Suprapubic skin (tissue), 4 donors: Measurements from ENCODE around the gene MTF2. TPM values are rescaled to one million over a fixed set of nuclear protein-coding genes. Genes with fewer than 3 reads are reported as not detected.

Source experiments
- DNase-seq, 2 donors: peaks; one replicate each; pipeline ENCODE4 v3.0.0-alpha.2; 2019; ENCODE audit warnings: low spot score in 2 of 2
- H3K27ac ChIP-seq: fragments of 200-600 bp; sonication (generic); one replicate; pipeline ENCODE4 v1.5.1; 2019
- H3K27me3 ChIP-seq: fragments of 200-600 bp; sonication (generic); one replicate; pipeline ENCODE4 v1.5.1; 2019
- H3K36me3 ChIP-seq: fragments of 200-600 bp; sonication (generic); one replicate; pipeline ENCODE4 v1.5.1; 2019
- H3K4me1 ChIP-seq: fragments of 200-600 bp; sonication (generic); one replicate; pipeline ENCODE4 v1.5.1; 2019
- H3K4me3 ChIP-seq: fragments of 200-600 bp; sonication (generic); one replicate; pipeline ENCODE4 v1.5.1; 2019; ENCODE audit warnings: mild to moderate bottlenecking
- H3K9me3 ChIP-seq: fragments of 200-600 bp; sonication (generic); one replicate; pipeline ENCODE4 v1.5.1; 2019
- CTCF ChIP-seq, 2 donors: fragments of 200-600 bp in 1 of 2; fragments of 450-650 bp in 1 of 2; sonication (generic) in 1 of 2; IDR thresholded peaks; one replicate each; pipeline ENCODE4 v1.5.1; 2016 to 2019; ENCODE audit warnings: antibody characterized with exemption in 2 of 2, mild to moderate bottlenecking in 1 of 2, moderate library complexity in 1 of 2
- EP300 ChIP-seq: sonication (generic); formaldehyde crosslinking; IDR thresholded peaks from one replicate; pipeline ENCODE4 v1.6.1; 2017; ENCODE audit warnings: antibody characterized with exemption
- POLR2A ChIP-seq, 2 donors: fragments of 450-650 bp; IDR thresholded peaks; one replicate each; pipeline ENCODE4 v1.6.1; 2017; ENCODE audit warnings: antibody characterized with exemption in 2 of 2, mild to moderate bottlenecking in 2 of 2, moderate library complexity in 2 of 2
- POLR2AphosphoS5 ChIP-seq, 3 donors: sonication (generic); formaldehyde crosslinking; IDR thresholded peaks; one replicate each; pipeline ENCODE4 v1.6.1; 2017; ENCODE audit warnings: antibody characterized with exemption in 3 of 3
- WGBS: methylation state at CpG from one replicate; pipeline ENCODE4 v1.1.5; 2018; 5-methylcytosine and 5-hydroxymethylcytosine counted together
- total RNA-seq, 4 donors: library from RNA; depleted of rRNA; stranded (reverse); fragments of >200 nt; gene quantifications; one replicate each; pipeline ENCODE4 v1.1.0, GENCODE V29; 2016

MTF2 gene
- total RNA-seq, 4 donors from 2014 or later: 7.9 to 35.3 (median 16.0) TPM

- H3K9me3 ChIP-seq: no peaks in the 10 kb centered on the region
- no peaks in the 10 kb centered on the region for H3K27me3 ChIP-seq
- no peak for DNase-seq
- H3K27ac ChIP-seq: no peak overlapping the region
- TF ChIP-seq EP300 (no peak), POLR2A (IDR thresholded peaks at IDR 0.05) (no peak), POLR2AphosphoS5 (IDR thresholded peaks at IDR 0.05) (no peak), CTCF (IDR thresholded peaks at IDR 0.05) (no peak)
- 93% methylated on average over 1 of the region's 1 CpG for WGBS
- H3K4me1 ChIP-seq: peaks cover 6% of the 10 kb centered on the region
- H3K4me3 ChIP-seq: no peak overlapping the region
- peaks cover 34% of the 10 kb centered on the region for H3K36me3 ChIP-seq
Measured at GRCh38 chr1:93140106-93140505, 61.0 kb downstream of the MTF2 start.

- H3K4me1 ChIP-seq: peaks cover 6% of the 10 kb centered on the region
- H3K4me3 ChIP-seq: no peak overlapping the region
- no peaks in the 10 kb centered on the region for H3K27me3 ChIP-seq
- peaks cover 15% of the 10 kb centered on the region for H3K36me3 ChIP-seq
- 81% methylated on average over 2 of the region's 2 CpGs for WGBS
- no peak overlapping the region for H3K27ac ChIP-seq
- TF ChIP-seq EP300 (no peak), CTCF (IDR thresholded peaks at IDR 0.05) (no peak), POLR2A (IDR thresholded peaks at IDR 0.05) (no peak), POLR2AphosphoS5 (IDR thresholded peaks at IDR 0.05) (no peak)
- H3K9me3 ChIP-seq: no peaks in the 10 kb centered on the region
- DNase-seq: no peak
Measured at GRCh38 chr1:93142161-93142560, 63.1 kb downstream of the MTF2 start.

GRCh38 chr1:93143136-93143535, 64.1 kb downstream of the MTF2 start:
- H3K27me3 ChIP-seq: no peaks in the 10 kb centered on the region
- H3K27ac ChIP-seq: no peak overlapping the region
- DNase-seq: no peak
- TF ChIP-seq POLR2A (IDR thresholded peaks at IDR 0.05) (no peak), CTCF (IDR thresholded peaks at IDR 0.05) (no peak), POLR2AphosphoS5 (IDR thresholded peaks at IDR 0.05) (no peak), EP300 (no peak)
- H3K9me3 ChIP-seq: no peaks in the 10 kb centered on the region
- H3K4me3 ChIP-seq: no peak overlapping the region
- H3K36me3 ChIP-seq: peaks cover 12% of the 10 kb centered on the region
- WGBS: 32% methylated on average over 1 of the region's 1 CpG
- peaks cover 6% of the 10 kb centered on the region for H3K4me1 ChIP-seq

- DNase-seq: no peak
- Histone ChIP-seq H3K9me3 (no peaks in the 10 kb centered on the region), H3K27ac (no peak overlapping the region), H3K27me3 (no peaks in the 10 kb centered on the region), H3K4me1 (peaks cover 6% of the 10 kb centered on the region), H3K36me3 (peaks cover 12% of the 10 kb centered on the region), H3K4me3 (no peak overlapping the region)
- 95% methylated on average over 4 of the region's 4 CpGs for WGBS
- TF ChIP-seq EP300 (no peak), CTCF (IDR thresholded peaks at IDR 0.05) (no peak), POLR2A (IDR thresholded peaks at IDR 0.05) (no peak), POLR2AphosphoS5 (IDR thresholded peaks at IDR 0.05) (no peak)
Measured at GRCh38 chr1:93143769-93144168, 64.7 kb downstream of the MTF2 start.

GRCh38 chr1:93148001-93148400, 68.9 kb downstream of the MTF2 start:
- no peaks in the 10 kb centered on the region for H3K27me3 ChIP-seq
- TF ChIP-seq POLR2AphosphoS5 (IDR thresholded peaks at IDR 0.05) (no peak), CTCF (IDR thresholded peaks at IDR 0.05) (no peak), EP300 (no peak), POLR2A (IDR thresholded peaks at IDR 0.05) (no peak)
- H3K9me3 ChIP-seq: no peaks in the 10 kb centered on the region
- DNase-seq: no peak
- no peak overlapping the region for H3K4me3 ChIP-seq
- no peak overlapping the region for H3K27ac ChIP-seq
- peaks cover 37% of the 10 kb centered on the region for H3K36me3 ChIP-seq
- WGBS: 61% methylated on average over 7 of the region's 7 CpGs
- H3K4me1 ChIP-seq: peaks cover 5% of the 10 kb centered on the region
